GM12878 (cell line): ENCODE results near the gene HRH3. TPM values are rescaled to one million over a fixed set of nuclear protein-coding genes. Genes with fewer than 3 reads are reported as not detected.

ENCODE experiments used
- NFIC ChIP-seq: IDR thresholded peaks from 2 replicates; pipeline ENCODE4 v1.6.1; 2012; ENCODE audit warnings: low read depth, mild to moderate bottlenecking, inconsistent platforms, low read length, moderate library complexity
- NKRF ChIP-seq: fragments of 450-650 bp; conservative IDR thresholded peaks from 2 replicates; pipeline ENCODE4 v1.6.1; 2017; ENCODE audit warnings: mild to moderate bottlenecking, moderate library complexity
- SIX5 ChIP-seq: IDR thresholded peaks from 2 replicates; pipeline ENCODE4 v1.6.1; 2011; ENCODE audit warnings: mild to moderate bottlenecking, low read depth, low read length, moderate library complexity; ENCODE audit not compliant: severe bottlenecking
- SMAD5 ChIP-seq: IDR thresholded peaks from 2 replicates; pipeline ENCODE4 v1.6.1; 2016; ENCODE audit warnings: antibody characterized with exemption, low read depth
- STAT3 ChIP-seq: IDR thresholded peaks from 2 replicates; pipeline ENCODE4 v1.6.1; 2011; ENCODE audit warnings: low read depth, low read length, improper control_type of control experiment
- TCF7 ChIP-seq: IDR thresholded peaks from 2 replicates; pipeline ENCODE4 v1.6.1; 2014; ENCODE audit warnings: antibody characterized with exemption, borderline replicate concordance
- YY1 ChIP-seq: IDR thresholded peaks from 2 replicates; pipeline ENCODE4 v1.6.1; 2011; ENCODE audit warnings: low read depth, mild to moderate bottlenecking, low read length
- ZSCAN29 ChIP-seq: fragments of 450-650 bp; IDR thresholded peaks from 2 replicates; pipeline ENCODE4 v1.6.1; 2017; ENCODE audit warnings: mild to moderate bottlenecking, moderate library complexity
- polyA plus RNA-seq, 11 experiments: library from polyadenylated mRNA; depleted of rRNA in 4 of 11; unstranded in 6 of 11; stranded (reverse) in 5 of 11; fragments of >200 nt; fragmentation: Nextera tagmentation in 4 of 11; fragmentation: Illumina TruSeq in 1 of 11; extraction: Ambion mirVana in 4 of 11; extraction: Trizol in 1 of 11; gene quantifications; 1 replicate in 1 of 11; 2 replicates in 10 of 11; pipeline versions ENCODE4 v1.2.1 to v1.2.3, GENCODE V29; 2011 to 2016; ENCODE audit warnings: inconsistent platforms in 2 of 11, missing spikeins in 2 of 11, low read depth in 1 of 11
- total RNA-seq, 4 experiments: library from RNA; depleted of rRNA in 3 of 4; stranded (reverse); fragments of >200 nt in 3 of 4; fragmentation: Illumina TruSeq in 1 of 4; extraction: Trizol in 1 of 4; gene quantifications; 2 replicates each; pipeline versions ENCODE4 v1.2.1 to v1.2.3, GENCODE V29; 2013 to 2021
- TF ChIP-seq, protein P1 (sequence below): IDR thresholded peaks from 2 replicates; pipeline ENCODE4 v1.6.1; 2011; ENCODE audit warnings: low read depth, low read length, improper control_type of control experiment, borderline replicate concordance
- TF ChIP-seq, protein P2 (sequence below): fragments of 450-650 bp; IDR thresholded peaks from 2 replicates; pipeline ENCODE4 v1.6.1; 2016; ENCODE audit warnings: mild to moderate bottlenecking

Gene HRH3
- total and polyA plus RNA-seq, 10 of the 15 experiments (the other 5 are each of a cell fraction or from before 2014, with no cell fraction given) = not detected

- TF ChIP-seq YY1 = no peak
- TF ChIP-seq, protein P1, sequence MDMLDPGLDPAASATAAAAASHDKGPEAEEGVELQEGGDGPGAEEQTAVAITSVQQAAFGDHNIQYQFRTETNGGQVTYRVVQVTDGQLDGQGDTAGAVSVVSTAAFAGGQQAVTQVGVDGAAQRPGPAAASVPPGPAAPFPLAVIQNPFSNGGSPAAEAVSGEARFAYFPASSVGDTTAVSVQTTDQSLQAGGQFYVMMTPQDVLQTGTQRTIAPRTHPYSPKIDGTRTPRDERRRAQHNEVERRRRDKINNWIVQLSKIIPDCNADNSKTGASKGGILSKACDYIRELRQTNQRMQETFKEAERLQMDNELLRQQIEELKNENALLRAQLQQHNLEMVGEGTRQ = no peak
- no peak for TF ChIP-seq ZSCAN29
- TF ChIP-seq NFIC = no peak
- no peak for TF ChIP-seq SIX5
- no peak for TF ChIP-seq STAT3
- no peak for TF ChIP-seq SMAD5
- TF ChIP-seq, protein P2, sequence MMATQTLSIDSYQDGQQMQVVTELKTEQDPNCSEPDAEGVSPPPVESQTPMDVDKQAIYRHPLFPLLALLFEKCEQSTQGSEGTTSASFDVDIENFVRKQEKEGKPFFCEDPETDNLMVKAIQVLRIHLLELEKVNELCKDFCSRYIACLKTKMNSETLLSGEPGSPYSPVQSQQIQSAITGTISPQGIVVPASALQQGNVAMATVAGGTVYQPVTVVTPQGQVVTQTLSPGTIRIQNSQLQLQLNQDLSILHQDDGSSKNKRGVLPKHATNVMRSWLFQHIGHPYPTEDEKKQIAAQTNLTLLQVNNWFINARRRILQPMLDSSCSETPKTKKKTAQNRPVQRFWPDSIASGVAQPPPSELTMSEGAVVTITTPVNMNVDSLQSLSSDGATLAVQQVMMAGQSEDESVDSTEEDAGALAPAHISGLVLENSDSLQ = no peak
- TF ChIP-seq TCF7 = no peak
- no peak for TF ChIP-seq NKRF
Measured at GRCh38 chr20:62233684-62234083, 13.6 kb upstream of the HRH3 start (continued).
